Prostate gland (tissue), 2 donors: ENCODE measurements around the gene IFT74. TPM values are rescaled to one million over a fixed set of nuclear protein-coding genes. Genes with fewer than 3 reads are reported as not detected.

Experiments used
- DNase-seq: peaks from one replicate; pipeline ENCODE4 v3.0.0-alpha.2; 2019; ENCODE audit warnings: low spot score
- H3K27ac ChIP-seq, 2 donors: fragments of 200-600 bp; sonication (generic); 2 replicates each; pipeline ENCODE4 v1.5.1; 2017 to 2019
- H3K27me3 ChIP-seq: fragments of 200-600 bp; sonication (generic); replicated peaks from 2 replicates; pipeline ENCODE4 v1.5.1; 2019; ENCODE audit not compliant: insufficient read depth
- H3K36me3 ChIP-seq, 2 donors: fragments of 200-600 bp; sonication (generic); 1 replicate in 1 of 2; 2 replicates in 1 of 2; pipeline versions ENCODE4 v1.5.1 to v1.8.1; 2017 to 2019
- H3K4me1 ChIP-seq: fragments of 200-600 bp; sonication (generic); replicated peaks from 2 replicates; pipeline ENCODE4 v1.5.1; 2019
- H3K4me3 ChIP-seq, 2 donors: fragments of 200-600 bp; sonication (generic); 2 replicates each; pipeline ENCODE4 v1.5.1; 2017 to 2019
- H3K9me3 ChIP-seq: fragments of 200-600 bp; sonication (generic); 2 replicates; pipeline ENCODE4 v1.5.1; 2017
- POLR2A ChIP-seq: fragments of 450-650 bp; IDR thresholded peaks from one replicate; pipeline ENCODE4 v1.6.1; 2016; ENCODE audit warnings: antibody characterized with exemption, mild to moderate bottlenecking
- POLR2AphosphoS5 ChIP-seq: sonication (generic); formaldehyde crosslinking; IDR thresholded peaks from one replicate; pipeline ENCODE4 v1.6.1; 2017; ENCODE audit warnings: antibody characterized with exemption
- WGBS: methylation state at CpG from one replicate; pipeline ENCODE4 v1.1.5; 2018; 5-methylcytosine and 5-hydroxymethylcytosine counted together
- intact Hi-C: fragments of 100-400 bp; cut with DNase I; formaldehyde crosslinking; loops from one replicate; pipeline ENCODE4 v1.14.2; 2022
- total RNA-seq, 2 donors: library from RNA; depleted of rRNA; stranded (reverse); fragments of >200 nt; gene quantifications; one replicate each; pipeline ENCODE4 v1.1.0, GENCODE V29; 2016
- TF ChIP-seq, protein P1 (sequence below), 4 experiments: fragments of 200-600 bp in 2 of 4; fragments of 450-650 bp in 2 of 4; sonication (generic) in 2 of 4; IDR thresholded peaks; 1 replicate in 3 of 4; 2 replicates in 1 of 4; pipeline ENCODE4 v1.5.1; 2016 to 2019; ENCODE audit warnings: antibody characterized with exemption in 4 of 4, mild to moderate bottlenecking in 2 of 4, moderate library complexity in 2 of 4

The IFT74 gene
- total RNA-seq, 2 donors from 2014 or later: 15.1 to 16.5 TPM

DNA sequence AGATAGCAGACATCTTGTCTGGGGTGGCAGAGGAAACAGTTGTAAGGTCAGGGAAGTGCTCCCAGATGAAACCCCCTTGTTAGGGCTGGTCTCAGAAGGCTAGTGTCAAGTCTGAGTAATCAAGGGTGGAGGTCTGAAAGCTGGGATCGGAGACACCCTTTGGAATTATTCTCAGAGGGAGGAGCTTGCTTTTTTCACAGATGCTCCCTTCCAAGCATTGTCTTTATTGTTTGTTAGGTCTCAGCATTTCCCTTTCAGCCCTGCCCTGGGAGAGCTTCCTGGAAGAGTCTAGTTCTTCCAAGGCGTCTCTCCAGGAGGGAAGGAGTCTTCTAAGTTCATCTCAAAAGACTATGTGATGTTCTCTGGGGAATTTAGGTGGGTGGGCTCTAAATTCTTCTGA, 156.0 kb downstream of the IFT74 start:
- Histone ChIP-seq H3K27me3 (no peaks in the 10 kb centered on the region), H3K27ac (no peak overlapping the region), H3K4me1 (no peaks in the 10 kb centered on the region), H3K4me3 (no peak overlapping the region), H3K9me3 (no peaks in the 10 kb centered on the region), H3K36me3 (no peaks in the 10 kb centered on the region)
- no peak for TF ChIP-seq POLR2AphosphoS5
- TF ChIP-seq POLR2A: no peak
- TF ChIP-seq, protein P1, sequence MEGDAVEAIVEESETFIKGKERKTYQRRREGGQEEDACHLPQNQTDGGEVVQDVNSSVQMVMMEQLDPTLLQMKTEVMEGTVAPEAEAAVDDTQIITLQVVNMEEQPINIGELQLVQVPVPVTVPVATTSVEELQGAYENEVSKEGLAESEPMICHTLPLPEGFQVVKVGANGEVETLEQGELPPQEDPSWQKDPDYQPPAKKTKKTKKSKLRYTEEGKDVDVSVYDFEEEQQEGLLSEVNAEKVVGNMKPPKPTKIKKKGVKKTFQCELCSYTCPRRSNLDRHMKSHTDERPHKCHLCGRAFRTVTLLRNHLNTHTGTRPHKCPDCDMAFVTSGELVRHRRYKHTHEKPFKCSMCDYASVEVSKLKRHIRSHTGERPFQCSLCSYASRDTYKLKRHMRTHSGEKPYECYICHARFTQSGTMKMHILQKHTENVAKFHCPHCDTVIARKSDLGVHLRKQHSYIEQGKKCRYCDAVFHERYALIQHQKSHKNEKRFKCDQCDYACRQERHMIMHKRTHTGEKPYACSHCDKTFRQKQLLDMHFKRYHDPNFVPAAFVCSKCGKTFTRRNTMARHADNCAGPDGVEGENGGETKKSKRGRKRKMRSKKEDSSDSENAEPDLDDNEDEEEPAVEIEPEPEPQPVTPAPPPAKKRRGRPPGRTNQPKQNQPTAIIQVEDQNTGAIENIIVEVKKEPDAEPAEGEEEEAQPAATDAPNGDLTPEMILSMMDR (IDR thresholded peaks at IDR 0.05): no peak
- intact Hi-C loops: no loop called here
- DNase-seq: no peak
- 93% methylated on average over 2 of the region's 2 CpGs for WGBS

Other genes starting within 250 kb of the IFT74 start
- 10 to 100 TPM; 20.4 to 20.8 TPM for gene CAAP1, start 63.6 kb upstream of the IFT74 start, total RNA-seq
- 10 to 100 TPM; 24.3 to 36.5 TPM for gene PLAA, start 9.2 kb upstream of the IFT74 start, total RNA-seq
- gene LRRC19, start 49.3 kb downstream of the IFT74 start, total RNA-seq: not detected
- gene TEK, start 152.8 kb downstream of the IFT74 start, total RNA-seq: 1 to 10 TPM; 3.5 to 5.5 TPM